Natural killer cell treated with Interleukin-12 subunit alpha and Interleukin-12 subunit beta and Interleukin-15 and Interleukin-18, amount 100 ng/mL, for 72 hours (primary cell): ENCODE results near the gene ACSL6. TPM values are rescaled to one million over a fixed set of nuclear protein-coding genes. Genes with fewer than 3 reads are reported as not detected.

ENCODE experiments used
- ATAC-seq, 2 donors: fragments of 150-1000 bp; cut with Tn5 transposase in 1 of 2; sonication (Bioruptor Pico), chemical (Tn5 transposase) in 1 of 2; 2 replicates each; pipeline ENCODE4 v1.10.0; 2021
- DNase-seq: peaks from one replicate; pipeline ENCODE4 v3.0.0; 2022; ENCODE audit warnings: low spot score
- H3K27ac Mint-ChIP-seq, 2 donors: 1 replicate in 1 of 2; 2 replicates in 1 of 2; pipeline ENCODE4 v1.8.0; 2022; ENCODE audit warnings: mixed read lengths in 2 of 2, mild to moderate bottlenecking in 1 of 2, moderate library complexity in 1 of 2
- H3K27me3 Mint-ChIP-seq, 2 donors: 1 replicate in 1 of 2; 2 replicates in 1 of 2; pipeline ENCODE4 v1.8.0; 2022; ENCODE audit warnings: mixed read lengths in 2 of 2
- H3K36me3 Mint-ChIP-seq: one replicate; pipeline ENCODE4 v1.8.0; 2022; ENCODE audit warnings: mixed read lengths
- H3K4me1 Mint-ChIP-seq, 2 donors: 1 replicate in 1 of 2; 2 replicates in 1 of 2; pipeline ENCODE4 v1.8.0; 2022; ENCODE audit warnings: low read depth in 2 of 2, mixed read lengths in 2 of 2, mild to moderate bottlenecking in 1 of 2
- H3K4me3 Mint-ChIP-seq: one replicate; pipeline ENCODE4 v1.8.0; 2022; ENCODE audit warnings: mixed read lengths
- H3K9me3 Mint-ChIP-seq: 2 replicates; pipeline ENCODE4 v1.8.0; 2022; ENCODE audit warnings: mixed read lengths
- total RNA-seq, 2 donors: library from RNA; stranded (reverse); gene quantifications; one replicate each; pipeline ENCODE4 v1.2.3, GENCODE V29; 2022

ACSL6 gene
- total RNA-seq, 2 donors from 2014 or later = 0.67 to 1.5 TPM

DNA sequence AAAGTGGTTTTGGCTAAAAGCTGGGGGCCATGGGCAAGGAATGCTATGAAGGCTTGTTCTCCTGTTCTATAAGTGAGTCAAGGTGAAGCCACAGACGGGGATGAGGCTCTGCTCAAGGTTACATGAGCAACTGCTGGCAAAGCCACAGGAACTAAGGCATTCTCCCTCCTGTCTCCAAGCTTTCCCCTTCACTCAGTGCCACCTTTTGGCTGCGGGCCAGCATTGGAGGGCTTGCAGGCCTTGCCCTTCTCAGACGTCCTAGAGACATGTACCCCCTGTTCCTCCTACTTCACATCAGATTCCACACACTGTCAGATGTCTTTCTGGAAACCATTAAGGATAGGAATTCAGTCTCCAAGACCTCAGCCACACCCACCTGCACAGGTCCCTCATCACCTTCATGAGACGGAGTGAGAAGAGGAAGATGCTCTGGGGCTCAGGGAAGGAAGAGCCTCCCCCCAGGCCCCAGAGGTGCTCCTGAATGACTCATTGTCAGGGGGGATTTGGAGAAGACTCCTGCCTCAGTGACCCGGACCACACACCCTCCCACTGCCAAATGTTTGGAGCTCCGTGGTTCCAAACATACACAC lies 45.5 kb downstream of the ACSL6 start:
- ATAC-seq (no peak), DNase-seq (no peak)
- Mint-ChIP-seq H3K4me1 (no peaks in the 10 kb centered on the region), H3K36me3 (no peaks in the 10 kb centered on the region), H3K9me3 (no peaks in the 10 kb centered on the region), H3K4me3 (no peak overlapping the region), H3K27me3 (peaks cover 0 to 5% of the 10 kb centered on the region in 2 donors), H3K27ac (no peak overlapping the region)

- Mint-ChIP-seq H3K4me3 (no peak overlapping the region), H3K4me1 (no peaks in the 10 kb centered on the region), H3K27ac (no peak overlapping the region), H3K9me3 (no peaks in the 10 kb centered on the region), H3K27me3 (peaks cover 2 to 5% of the 10 kb centered on the region in 2 donors), H3K36me3 (no peaks in the 10 kb centered on the region)
- DNase-seq (no peak), ATAC-seq (peak in 1 of 2 donors; percentile 6)
Observed at GRCh38 chr5:131959906-131960305, 51.6 kb downstream of the ACSL6 start.

- H3K4me3 Mint-ChIP-seq = no peak overlapping the region
- peaks cover 5% of the 10 kb centered on the region for H3K36me3 Mint-ChIP-seq
- DNase-seq = no peak
- H3K9me3 Mint-ChIP-seq = no peaks in the 10 kb centered on the region
- no peak for ATAC-seq
- H3K4me1 Mint-ChIP-seq = peaks cover 0 to 6% of the 10 kb centered on the region in 2 donors
- no peak overlapping the region for H3K27ac Mint-ChIP-seq
- peaks cover 7 to 13% of the 10 kb centered on the region in 2 donors for H3K27me3 Mint-ChIP-seq
Observed at GRCh38 chr5:131959136-131959535, 52.3 kb downstream of the ACSL6 start.

GRCh38 chr5:131957721-131958441 lies 53.6 kb downstream of the ACSL6 start:
- Mint-ChIP-seq H3K27ac (no peak overlapping the region), H3K36me3 (peaks cover 5% of the 10 kb centered on the region), H3K4me3 (no peak overlapping the region), H3K27me3 (peaks cover 5 to 13% of the 10 kb centered on the region in 2 donors), H3K4me1 (peaks cover 0 to 9% of the 10 kb centered on the region in 2 donors), H3K9me3 (no peaks in the 10 kb centered on the region)
- DNase-seq = no peak
- no peak for ATAC-seq

DNA sequence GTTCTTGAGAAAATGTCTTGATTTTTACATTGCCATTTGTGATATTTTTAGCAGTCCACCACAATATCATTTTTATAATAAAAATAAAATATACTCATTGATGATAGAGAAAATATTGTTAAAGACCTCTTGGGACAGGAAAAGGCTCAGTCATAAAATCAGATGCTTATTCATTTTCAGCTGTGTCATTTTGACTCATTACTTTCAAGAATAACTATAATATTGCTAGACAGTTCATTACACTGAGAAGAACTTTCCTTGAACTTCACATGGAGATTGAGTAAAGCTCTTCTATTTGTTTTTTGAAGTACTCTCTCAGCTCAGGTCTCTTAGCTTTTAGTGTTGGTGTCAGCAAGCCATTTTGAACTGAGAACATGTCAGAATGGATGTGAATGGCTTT lies 57.5 kb downstream of the ACSL6 start:
- peaks cover 11 to 19% of the 10 kb centered on the region in 2 donors for H3K27me3 Mint-ChIP-seq
- H3K4me1 Mint-ChIP-seq = peaks cover 0 to 9% of the 10 kb centered on the region in 2 donors
- H3K4me3 Mint-ChIP-seq = no peak overlapping the region
- no peak overlapping the region for H3K27ac Mint-ChIP-seq
- DNase-seq = no peak
- peak in 1 of 2 donors; percentile 64 for ATAC-seq
- no peaks in the 10 kb centered on the region for H3K9me3 Mint-ChIP-seq
- H3K36me3 Mint-ChIP-seq = peaks cover 5% of the 10 kb centered on the region

GRCh38 chr5:131952301-131952857 lies 59.1 kb downstream of the ACSL6 start:
- Mint-ChIP-seq H3K9me3 (no peaks in the 10 kb centered on the region), H3K36me3 (peaks cover 5% of the 10 kb centered on the region), H3K27me3 (peaks cover 12 to 21% of the 10 kb centered on the region in 2 donors), H3K27ac (no peak overlapping the region), H3K4me3 (no peak overlapping the region), H3K4me1 (peaks cover 0 to 9% of the 10 kb centered on the region in 2 donors)
- DNase-seq (no peak), ATAC-seq (no peak)

- peaks cover 0 to 9% of the 10 kb centered on the region in 2 donors for H3K4me1 Mint-ChIP-seq
- H3K27ac Mint-ChIP-seq = no peak overlapping the region
Observed at GRCh38 chr5:131950706-131951105, 60.8 kb downstream of the ACSL6 start.

DNA sequence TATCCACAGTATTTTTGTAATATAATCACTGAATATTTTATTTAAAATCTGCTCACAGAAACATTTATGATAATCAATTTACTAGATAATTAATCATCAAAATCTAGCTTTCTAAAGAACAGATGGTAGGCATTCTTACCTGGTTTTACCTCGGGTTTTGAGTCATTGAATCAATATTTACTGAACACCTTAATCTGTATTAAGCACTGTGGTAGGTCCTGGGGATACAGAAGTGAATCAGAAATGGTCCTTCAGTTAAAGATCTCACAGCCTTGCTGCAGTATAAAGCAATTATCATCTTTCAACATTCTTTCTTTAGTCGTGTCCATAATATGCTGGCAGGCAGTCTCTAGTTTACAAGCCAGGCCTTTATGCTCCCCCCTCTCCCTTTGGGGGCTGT lies 64.0 kb downstream of the ACSL6 start:
- no peak for ATAC-seq
- Mint-ChIP-seq H3K36me3 (no peaks in the 10 kb centered on the region), H3K27me3 (peaks cover 8% of the 10 kb centered on the region in 2 donors), H3K4me3 (no peak overlapping the region), H3K4me1 (no peaks in the 10 kb centered on the region), H3K9me3 (no peaks in the 10 kb centered on the region), H3K27ac (no peak overlapping the region)
- no peak for DNase-seq

More at GRCh38 chr5:131950706-131951105, 60.8 kb downstream of the ACSL6 start:
- Mint-ChIP-seq H3K9me3 (no peaks in the 10 kb centered on the region), H3K36me3 (peaks cover 5% of the 10 kb centered on the region), H3K4me3 (no peak overlapping the region), H3K27me3 (peaks cover 12 to 21% of the 10 kb centered on the region in 2 donors)
- ATAC-seq (no peak), DNase-seq (no peak)

DNA sequence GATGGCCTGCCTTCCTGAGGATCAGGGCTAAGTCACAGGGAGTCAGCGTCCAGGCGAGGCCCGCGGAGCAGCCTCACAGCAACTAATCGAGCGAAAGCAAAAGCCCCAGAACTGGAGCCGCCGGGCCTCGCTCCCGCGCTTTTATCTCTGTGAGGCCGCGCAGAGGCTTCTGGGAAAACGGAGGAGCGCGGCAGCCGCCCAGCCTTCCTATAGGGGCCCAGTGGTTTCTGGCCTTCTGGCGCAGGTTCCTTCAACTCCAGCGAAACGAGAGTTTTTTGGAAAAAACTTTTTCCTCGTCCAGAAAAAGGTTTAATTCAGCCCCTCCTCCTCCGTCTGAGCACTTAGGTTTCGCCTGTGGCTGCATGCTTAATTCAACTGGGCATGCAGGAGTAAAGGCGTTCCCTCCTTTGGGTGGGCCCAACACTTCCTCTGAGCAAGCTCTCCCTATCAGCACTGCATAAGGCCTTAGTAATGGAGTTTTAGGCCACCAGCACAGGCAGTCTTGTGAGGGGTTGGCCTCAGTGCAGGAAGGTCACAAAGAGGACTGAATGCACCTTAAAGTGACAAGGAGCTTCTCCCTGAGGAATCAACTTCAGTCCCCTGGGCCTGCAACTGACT lies 65.8 kb downstream of the ACSL6 start, which contains the start of gene MEIKIN:
Gene MEIKIN, minus strand, starts transcription at position 113 of the 618 bp plus-strand sequence. CDS start 158 bp downstream, outside the sequence.
- Mint-ChIP-seq H3K9me3 (no peaks in the 10 kb centered on the region), H3K27me3 (peaks cover 14 to 20% of the 10 kb centered on the region in 2 donors), H3K27ac (no peak within 1 kb of the TSS), H3K4me3 (no peak within 1 kb of the TSS), H3K4me1 (no peaks in the 10 kb centered on the region), H3K36me3 (no peaks in the 10 kb centered on the region)
- ATAC-seq (peak in 1 of 2 donors; percentile 43), DNase-seq (no peak)

DNA sequence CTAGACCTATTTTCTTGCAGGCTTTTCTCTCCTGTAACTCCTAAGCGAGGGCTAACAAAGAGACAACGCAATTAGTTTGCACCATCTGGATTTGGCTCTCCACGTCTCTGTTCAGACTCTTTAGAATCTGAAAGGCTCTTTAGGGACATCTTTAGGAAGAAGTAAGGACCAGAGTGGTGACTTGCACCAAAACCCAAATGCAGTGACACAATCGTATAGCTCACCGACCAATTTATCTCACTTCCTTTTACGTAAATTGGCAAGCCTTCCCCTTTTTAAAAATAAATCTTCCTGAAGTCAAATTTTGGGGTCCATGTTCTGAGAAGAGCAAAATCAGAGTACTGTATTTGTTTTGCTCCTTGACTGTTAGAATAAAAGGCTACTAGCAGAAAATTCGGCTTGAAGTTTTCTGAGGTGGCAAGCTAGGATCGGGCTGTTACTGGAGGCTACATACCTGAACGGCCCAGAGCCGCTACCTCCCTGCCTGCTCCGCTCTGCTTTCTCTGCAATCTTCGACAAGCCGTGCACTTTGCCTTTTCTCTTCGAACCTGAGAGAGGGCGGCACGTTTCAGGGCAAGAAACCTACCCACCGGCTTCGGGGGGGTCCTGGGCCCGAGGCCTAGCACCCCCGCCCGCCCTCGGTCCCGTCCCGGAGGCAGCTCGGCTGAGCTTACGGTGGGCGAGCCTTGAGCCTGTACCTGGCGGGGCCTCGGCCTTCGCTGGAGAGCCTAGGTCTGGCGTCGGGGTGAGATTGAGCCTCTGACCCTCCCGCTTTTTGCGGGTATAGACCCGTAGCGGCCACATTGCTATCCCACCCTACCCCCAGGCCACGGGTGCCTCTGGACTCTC lies 66.5 kb downstream of the ACSL6 start:
- DNase-seq (no peak), ATAC-seq (peak in 1 of 2 donors; percentile 24)
- Mint-ChIP-seq H3K4me1 (no peaks in the 10 kb centered on the region), H3K36me3 (no peaks in the 10 kb centered on the region), H3K4me3 (no peak overlapping the region), H3K9me3 (no peaks in the 10 kb centered on the region), H3K27ac (no peak overlapping the region), H3K27me3 (peaks cover 12 to 21% of the 10 kb centered on the region in 2 donors)

DNA sequence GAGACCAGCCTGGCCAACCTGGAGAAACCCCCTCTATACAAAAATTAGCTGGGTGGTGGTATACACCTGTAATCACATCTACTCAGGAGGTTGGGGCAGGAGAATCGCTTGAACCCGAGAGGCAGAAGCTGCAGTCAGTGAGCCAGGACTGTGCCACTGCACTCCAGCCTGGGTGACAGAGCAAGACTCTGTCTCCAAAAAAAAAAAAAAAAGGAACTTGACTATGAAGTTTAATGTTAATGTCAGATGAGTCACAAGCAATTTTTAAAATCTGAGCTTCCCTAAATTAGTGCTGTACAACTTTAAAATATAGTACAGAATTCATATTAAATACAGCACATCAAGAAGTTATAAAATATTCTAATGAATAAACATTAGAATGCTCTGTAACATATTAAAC lies 67.5 kb downstream of the ACSL6 start:
- H3K4me1 Mint-ChIP-seq = no peaks in the 10 kb centered on the region
- no peaks in the 10 kb centered on the region for H3K9me3 Mint-ChIP-seq
- no peak for ATAC-seq

DNA sequence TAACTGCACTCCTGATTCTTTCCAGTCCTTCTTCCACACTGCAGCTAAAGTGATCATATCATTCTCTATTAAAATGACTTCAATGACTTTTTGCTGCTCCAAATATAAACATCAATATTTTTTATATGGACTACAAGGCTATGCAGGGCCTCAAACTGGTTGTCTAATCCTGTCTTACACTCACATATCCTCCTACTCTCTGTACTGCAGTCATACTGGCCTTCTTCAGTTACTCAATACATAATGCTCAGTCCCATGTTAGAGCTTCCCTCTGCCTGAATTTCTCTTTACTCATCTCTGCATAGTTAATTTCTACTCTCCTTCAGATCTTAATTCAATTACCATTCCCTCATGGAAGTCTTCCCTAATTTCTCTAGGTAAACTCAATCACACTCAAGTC lies 69.4 kb downstream of the ACSL6 start:
- no peaks in the 10 kb centered on the region for H3K4me1 Mint-ChIP-seq
- no peaks in the 10 kb centered on the region for H3K9me3 Mint-ChIP-seq
- no peak for ATAC-seq
- DNase-seq = no peak
- H3K27me3 Mint-ChIP-seq = peaks cover 10 to 18% of the 10 kb centered on the region in 2 donors
- no peak overlapping the region for H3K27ac Mint-ChIP-seq
- no peaks in the 10 kb centered on the region for H3K36me3 Mint-ChIP-seq
- no peak overlapping the region for H3K4me3 Mint-ChIP-seq

More for the DNA sequence above, 67.5 kb downstream of the ACSL6 start:
- no peak overlapping the region for H3K4me3 Mint-ChIP-seq
- H3K36me3 Mint-ChIP-seq = no peaks in the 10 kb centered on the region
- no peak for DNase-seq
- H3K27me3 Mint-ChIP-seq = peaks cover 11 to 20% of the 10 kb centered on the region in 2 donors
- H3K27ac Mint-ChIP-seq = no peak overlapping the region

- H3K4me3 Mint-ChIP-seq = no peak overlapping the region
- DNase-seq = no peak
- no peak for ATAC-seq
- H3K4me1 Mint-ChIP-seq = no peaks in the 10 kb centered on the region
- H3K27me3 Mint-ChIP-seq = peaks cover 16 to 28% of the 10 kb centered on the region in 2 donors
- H3K9me3 Mint-ChIP-seq = no peaks in the 10 kb centered on the region
- H3K27ac Mint-ChIP-seq = no peak overlapping the region
- H3K36me3 Mint-ChIP-seq = no peaks in the 10 kb centered on the region
Observed at GRCh38 chr5:131939690-131940345, 71.6 kb downstream of the ACSL6 start.
